Measurements from ENCODE around the gene ARL6IP5. TPM values are rescaled to one million over a fixed set of nuclear protein-coding genes. Genes with fewer than 3 reads are reported as not detected.
A peak's percentile ranks its signal among the peaks of the same experiment; 100 is the strongest.

Gene ARL6IP5
- total RNA-seq, 1 experiment from 2014 or later: 25.4 TPM

GRCh38 chr3:69082805-69083204 is 1.9 kb upstream of the ARL6IP5 start:
- Histone ChIP-seq H3F3A (ENCODE audit: low read length, unreplicated experiment) (no peaks in the 10 kb centered on the region), H2AFZ (ENCODE audit: low read length) (no peak overlapping the region), H3K27me3 (ENCODE audit: low read length) (no peaks in the 10 kb centered on the region), H3K9me3 (ENCODE audit: low read length) (no peaks in the 10 kb centered on the region), H3K27ac (ENCODE audit: low read length) (no peak overlapping the region), H4K20me1 (ENCODE audit: low read length) (0 out of 2 replicates have a peak, but pooled peaks cover 4% of the 10 kb centered on the region), H3K4me1 (ENCODE audit: insufficient read depth, low read length) (peaks cover 38% of the 10 kb centered on the region), H3K79me2 (ENCODE audit: low read length) (peaks cover 43% of the 10 kb centered on the region), H3K36me3 (ENCODE audit: low read depth, low read length) (no peaks in the 10 kb centered on the region), H3K4me3 (ENCODE audit: low read length) (no peak overlapping the region), H3K9ac (ENCODE audit: low read length) (no peak overlapping the region), H3K9me2 (replicated peaks; ENCODE audit: low read length) (no peaks in the 10 kb centered on the region), H3K4me2 (ENCODE audit: low read length) (no peak overlapping the region)
- no TSS peak for BruUV-seq (replicated peaks)
- TF ChIP-seq, protein P1, sequence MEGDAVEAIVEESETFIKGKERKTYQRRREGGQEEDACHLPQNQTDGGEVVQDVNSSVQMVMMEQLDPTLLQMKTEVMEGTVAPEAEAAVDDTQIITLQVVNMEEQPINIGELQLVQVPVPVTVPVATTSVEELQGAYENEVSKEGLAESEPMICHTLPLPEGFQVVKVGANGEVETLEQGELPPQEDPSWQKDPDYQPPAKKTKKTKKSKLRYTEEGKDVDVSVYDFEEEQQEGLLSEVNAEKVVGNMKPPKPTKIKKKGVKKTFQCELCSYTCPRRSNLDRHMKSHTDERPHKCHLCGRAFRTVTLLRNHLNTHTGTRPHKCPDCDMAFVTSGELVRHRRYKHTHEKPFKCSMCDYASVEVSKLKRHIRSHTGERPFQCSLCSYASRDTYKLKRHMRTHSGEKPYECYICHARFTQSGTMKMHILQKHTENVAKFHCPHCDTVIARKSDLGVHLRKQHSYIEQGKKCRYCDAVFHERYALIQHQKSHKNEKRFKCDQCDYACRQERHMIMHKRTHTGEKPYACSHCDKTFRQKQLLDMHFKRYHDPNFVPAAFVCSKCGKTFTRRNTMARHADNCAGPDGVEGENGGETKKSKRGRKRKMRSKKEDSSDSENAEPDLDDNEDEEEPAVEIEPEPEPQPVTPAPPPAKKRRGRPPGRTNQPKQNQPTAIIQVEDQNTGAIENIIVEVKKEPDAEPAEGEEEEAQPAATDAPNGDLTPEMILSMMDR (conservative IDR thresholded peaks at IDR 0.05; ENCODE audit: low read depth, low read length): no peak
- TF ChIP-seq EZH2phosphoT487 (IDR thresholded peaks at IDR 0.05; ENCODE audit: borderline replicate concordance, low read length) (no peak), EZH2 (IDR thresholded peaks at IDR 0.05; ENCODE audit: low read length, unreplicated experiment) (no peak)
- CTCF ChIA-PET: no interaction called here
- intact Hi-C loops (cut with micrococcal nuclease): no loop called here
- POLR2A ChIA-PET (ENCODE audit: unreplicated experiment): no interaction called here
- no peak for DNase-seq
- no peak for ATAC-seq

DNA sequence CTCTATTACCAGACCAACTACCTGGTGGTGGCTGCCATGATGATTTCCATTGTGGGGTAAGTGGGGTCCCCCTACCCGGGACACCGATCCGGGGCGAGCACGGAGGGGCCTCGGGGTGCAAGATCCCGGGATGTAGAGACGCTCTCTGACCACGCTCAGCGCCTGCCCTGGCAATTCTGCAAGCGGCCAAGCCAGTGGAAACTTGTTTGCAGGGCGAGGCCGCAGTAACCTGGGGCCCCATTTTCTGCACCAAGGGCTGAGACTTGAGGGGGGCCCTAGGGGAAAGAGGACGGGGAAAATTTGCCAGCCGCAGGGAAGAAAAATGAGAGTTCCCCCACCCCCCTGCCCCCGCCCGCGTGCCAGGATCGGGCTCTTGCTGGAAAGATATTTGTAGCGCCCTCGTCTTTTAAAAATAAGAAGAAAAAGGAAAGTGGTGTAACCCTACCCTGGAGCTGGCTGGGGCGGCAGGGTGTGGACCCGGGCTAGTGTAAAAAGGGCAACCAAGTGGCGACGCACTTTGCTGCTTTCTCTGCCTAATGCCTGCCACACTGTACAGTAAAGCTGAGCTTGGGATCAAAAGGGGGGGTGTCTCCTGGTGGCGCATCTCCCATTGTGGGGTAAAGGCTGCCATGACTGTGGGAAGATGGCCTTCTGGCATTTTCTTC is 563 bp downstream of the ARL6IP5 start:
- TSS peak; percentile 60 for BruUV-seq (replicated peaks)
- H3F3A ChIP-seq (ENCODE audit: low read length, unreplicated experiment): no peaks in the 10 kb centered on the region
- TF ChIP-seq EZH2phosphoT487 (IDR thresholded peaks at IDR 0.05; ENCODE audit: borderline replicate concordance, low read length) (no peak), EZH2 (IDR thresholded peaks at IDR 0.05; ENCODE audit: low read length, unreplicated experiment) (no peak)
- TF ChIP-seq, protein P1 (conservative IDR thresholded peaks at IDR 0.05; ENCODE audit: low read depth, low read length): no peak
- H3K36me3 ChIP-seq (ENCODE audit: low read depth, low read length): no peaks in the 10 kb centered on the region
- intact Hi-C loops (cut with micrococcal nuclease): loop anchor here (5.0 kb wide), 1 partner anchor 33 kb away; the partner anchor contains the start of gene TMF1
- H4K20me1 ChIP-seq (ENCODE audit: low read length): no peaks in the 10 kb centered on the region
- POLR2A ChIA-PET (ENCODE audit: unreplicated experiment): interaction anchor here (1.0 kb wide), 1 partner anchor 33 kb away, joined by 6 read pairs; no protein-coding TSS in a partner anchor
- H3K27ac ChIP-seq (ENCODE audit: low read length): peak overlapping the region; percentile 99
- H3K9ac ChIP-seq (ENCODE audit: low read length): peak overlapping the region; percentile 94
- H3K4me2 ChIP-seq (ENCODE audit: low read length): peak overlapping the region; percentile 99
- peaks cover 45% of the 10 kb centered on the region for H3K4me1 ChIP-seq (ENCODE audit: insufficient read depth, low read length)
- DNase-seq (no peak), ATAC-seq (peak; percentile 14)
- peaks cover 44% of the 10 kb centered on the region for H3K79me2 ChIP-seq (ENCODE audit: low read length)
- H3K27me3 ChIP-seq (ENCODE audit: low read length): no peaks in the 10 kb centered on the region
- H3K9me2 ChIP-seq (replicated peaks; ENCODE audit: low read length): no peaks in the 10 kb centered on the region
- H3K9me3 ChIP-seq (ENCODE audit: low read length): no peaks in the 10 kb centered on the region
- H3K4me3 ChIP-seq (ENCODE audit: low read length): peak overlapping the region; percentile 85
- CTCF ChIA-PET: no interaction called here
- H2AFZ ChIP-seq (ENCODE audit: low read length): peak overlapping the region; percentile 90

All from PC-3 (cell line).